ENCODE measurements around the gene NELL1. TPM values are rescaled to one million over a fixed set of nuclear protein-coding genes. Genes with fewer than 3 reads are reported as not detected.

NELL1 gene
- polyA plus RNA-seq, 1 experiment: not detected

DNA sequence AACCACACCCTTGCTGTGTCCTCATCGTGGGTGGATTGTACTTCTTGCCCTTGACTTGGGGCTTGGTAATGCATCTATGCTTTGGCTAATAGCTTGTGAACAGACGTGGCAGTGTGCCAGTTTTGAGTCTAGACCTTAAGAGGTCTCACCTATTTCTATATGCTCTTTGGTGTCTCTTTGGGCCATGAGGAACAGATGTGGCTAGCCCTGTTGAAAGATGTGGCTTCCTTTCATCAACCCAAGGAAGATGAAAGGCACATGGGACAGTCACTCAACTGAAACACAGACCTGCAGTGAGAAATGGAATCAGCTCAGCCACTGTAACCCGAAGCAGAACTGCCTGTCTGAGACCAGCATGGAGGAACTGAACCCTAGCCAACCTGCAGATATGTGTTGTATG, 7.9 kb upstream of the NELL1 start:
- Histone ChIP-seq H3K9me3 (ENCODE audit: control insufficient read depth, insufficient read depth, low read length) (no peaks in the 10 kb centered on the region), H3K27ac (ENCODE audit: low read depth, low read length) (no peak overlapping the region), H3K4me3 (ENCODE audit: low read depth, low read length) (no peak overlapping the region), H3K27me3 (ENCODE audit: control insufficient read depth, insufficient read depth, low read length) (no peaks in the 10 kb centered on the region)
- TF ChIP-seq, protein P1, sequence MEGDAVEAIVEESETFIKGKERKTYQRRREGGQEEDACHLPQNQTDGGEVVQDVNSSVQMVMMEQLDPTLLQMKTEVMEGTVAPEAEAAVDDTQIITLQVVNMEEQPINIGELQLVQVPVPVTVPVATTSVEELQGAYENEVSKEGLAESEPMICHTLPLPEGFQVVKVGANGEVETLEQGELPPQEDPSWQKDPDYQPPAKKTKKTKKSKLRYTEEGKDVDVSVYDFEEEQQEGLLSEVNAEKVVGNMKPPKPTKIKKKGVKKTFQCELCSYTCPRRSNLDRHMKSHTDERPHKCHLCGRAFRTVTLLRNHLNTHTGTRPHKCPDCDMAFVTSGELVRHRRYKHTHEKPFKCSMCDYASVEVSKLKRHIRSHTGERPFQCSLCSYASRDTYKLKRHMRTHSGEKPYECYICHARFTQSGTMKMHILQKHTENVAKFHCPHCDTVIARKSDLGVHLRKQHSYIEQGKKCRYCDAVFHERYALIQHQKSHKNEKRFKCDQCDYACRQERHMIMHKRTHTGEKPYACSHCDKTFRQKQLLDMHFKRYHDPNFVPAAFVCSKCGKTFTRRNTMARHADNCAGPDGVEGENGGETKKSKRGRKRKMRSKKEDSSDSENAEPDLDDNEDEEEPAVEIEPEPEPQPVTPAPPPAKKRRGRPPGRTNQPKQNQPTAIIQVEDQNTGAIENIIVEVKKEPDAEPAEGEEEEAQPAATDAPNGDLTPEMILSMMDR (IDR thresholded peaks at IDR 0.05; ENCODE audit: low read depth, low read length): no peak
- no peak for DNase-seq (ENCODE audit: low read depth, low spot score)
- CTCF ChIA-PET: no interaction called here
- POLR2A ChIA-PET: no interaction called here

DNA sequence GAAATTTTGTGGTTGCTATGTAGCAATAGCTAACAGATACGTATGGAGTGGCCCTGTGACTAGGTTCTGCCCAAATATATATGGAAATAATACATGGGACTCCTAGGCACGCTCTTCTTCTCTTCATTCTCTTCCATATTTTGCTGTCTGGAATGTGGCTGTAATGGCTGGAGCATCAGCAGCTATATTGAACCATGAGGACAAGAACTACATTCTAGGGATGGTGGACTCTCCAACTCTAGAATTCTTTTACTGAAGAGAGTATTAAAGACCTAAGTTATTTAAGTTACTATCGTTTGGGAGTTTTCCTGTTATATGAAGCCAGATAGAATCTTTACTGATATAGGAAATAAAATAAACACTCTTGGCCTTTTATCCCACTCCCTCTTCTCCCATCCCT, 7.5 kb upstream of the NELL1 start:
- H3K9me3 ChIP-seq (ENCODE audit: control insufficient read depth, insufficient read depth, low read length): no peaks in the 10 kb centered on the region
- ChIA-PET CTCF (no interaction called here), POLR2A (no interaction called here)
- H3K27ac ChIP-seq (ENCODE audit: low read depth, low read length): no peak overlapping the region
- H3K4me3 ChIP-seq (ENCODE audit: low read depth, low read length): no peak overlapping the region
- no peaks in the 10 kb centered on the region for H3K27me3 ChIP-seq (ENCODE audit: control insufficient read depth, insufficient read depth, low read length)
- TF ChIP-seq, protein P1 (IDR thresholded peaks at IDR 0.05; ENCODE audit: low read depth, low read length): no peak
- no peak for DNase-seq (ENCODE audit: low read depth, low spot score)

DNA sequence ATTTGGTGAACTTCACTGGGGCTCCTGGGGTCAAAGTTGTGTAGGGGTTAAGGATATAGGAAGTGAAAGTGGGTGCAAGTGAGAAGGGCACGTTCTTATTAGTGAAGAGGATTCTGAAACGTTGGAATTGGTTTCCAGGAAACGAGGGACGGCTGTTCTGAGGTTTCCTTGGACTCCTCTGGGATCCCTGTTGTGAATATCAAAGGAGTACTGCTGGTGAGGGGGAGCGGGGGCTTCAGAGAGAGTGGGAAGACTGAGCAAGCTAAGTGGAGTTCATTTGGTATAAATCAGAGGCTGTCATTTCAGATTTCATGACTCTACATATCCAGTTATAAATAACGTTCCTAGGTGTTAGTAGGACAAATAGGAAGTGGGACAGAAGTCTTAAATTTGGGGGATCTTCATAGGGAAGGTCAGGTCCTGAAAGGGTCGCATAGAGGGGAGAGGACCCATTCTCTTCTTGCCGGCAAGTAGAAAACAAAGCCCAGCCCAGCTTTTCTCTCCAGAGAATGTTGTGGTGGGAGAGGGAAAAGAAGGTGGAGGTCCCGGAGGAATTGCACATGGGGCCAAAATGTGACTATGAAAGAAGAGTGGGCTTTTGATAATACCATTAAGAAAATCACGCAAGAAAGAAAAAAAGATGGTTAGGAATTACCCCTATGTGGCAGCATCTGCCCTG, 1.1 kb upstream of the NELL1 start:
- CTCF ChIA-PET: interaction anchor here (1.9 kb wide), 1 partner anchor 20 kb away, joined by 8 read pairs; no protein-coding TSS in a partner anchor
- Histone ChIP-seq H3K4me3 (ENCODE audit: low read depth, low read length) (no peak overlapping the region), H3K27ac (ENCODE audit: low read depth, low read length) (no peak overlapping the region), H3K27me3 (ENCODE audit: control insufficient read depth, insufficient read depth, low read length) (peaks cover 31% of the 10 kb centered on the region), H3K9me3 (ENCODE audit: control insufficient read depth, insufficient read depth, low read length) (no peaks in the 10 kb centered on the region)
- POLR2A ChIA-PET: no interaction called here
- TF ChIP-seq, protein P1 (IDR thresholded peaks at IDR 0.05; ENCODE audit: low read depth, low read length): no peak
- DNase-seq (ENCODE audit: low read depth, low spot score): no peak

DNA sequence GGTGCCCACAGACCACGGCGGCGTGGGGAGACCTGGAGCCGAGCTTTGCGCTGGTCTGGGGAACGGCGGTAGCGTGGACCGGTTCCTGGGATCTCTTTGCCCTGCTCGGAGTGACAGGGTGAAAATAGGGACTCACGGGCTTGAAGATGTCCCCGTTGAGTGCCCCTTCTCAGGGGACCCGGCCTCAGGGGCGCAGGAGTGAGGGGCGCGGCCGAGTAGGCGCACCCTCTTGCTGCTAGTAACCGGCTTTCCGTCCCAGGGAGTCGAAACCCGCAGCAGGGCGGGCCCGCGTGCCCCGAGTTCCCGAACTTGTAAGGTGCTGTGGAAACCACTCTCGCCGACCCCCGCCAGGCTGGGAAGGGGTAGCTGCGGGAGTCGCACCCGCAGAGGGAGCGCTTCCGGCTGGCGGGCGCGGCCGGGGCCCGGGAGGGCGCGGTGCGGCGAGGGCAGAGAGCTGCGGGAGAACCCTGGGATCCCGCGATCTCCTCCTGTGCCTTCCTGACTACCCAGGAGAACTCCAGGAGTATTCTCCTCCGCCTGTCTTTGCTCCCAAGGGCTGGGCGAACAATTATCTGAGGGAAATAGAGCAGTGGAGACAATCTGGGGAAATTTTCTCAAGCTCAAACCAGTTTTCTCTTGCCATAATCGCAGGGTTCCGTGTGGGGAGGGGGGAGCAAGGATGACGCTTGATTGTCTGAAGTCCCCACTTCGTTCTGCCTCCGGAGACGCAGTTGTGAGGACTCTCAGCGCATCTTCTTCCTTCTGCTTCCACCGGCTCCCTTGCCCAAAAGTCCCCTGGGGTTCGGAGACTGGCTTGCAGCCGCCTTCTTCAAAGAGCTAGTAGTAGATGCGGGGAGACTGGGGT, 666 bp downstream of the NELL1 start:
- CTCF ChIA-PET: interaction anchor here (1.2 kb wide), 1 partner anchor 23 kb away, joined by 3 read pairs; no protein-coding TSS in a partner anchor
- peaks cover 31% of the 10 kb centered on the region for H3K27me3 ChIP-seq (ENCODE audit: control insufficient read depth, insufficient read depth, low read length)
- H3K4me3 ChIP-seq (ENCODE audit: low read depth, low read length): no peak overlapping the region
- POLR2A ChIA-PET: no interaction called here
- DNase-seq (ENCODE audit: low read depth, low spot score): no peak
- H3K27ac ChIP-seq (ENCODE audit: low read depth, low read length): no peak overlapping the region
- TF ChIP-seq, protein P1 (IDR thresholded peaks at IDR 0.05; ENCODE audit: low read depth, low read length): no peak
- H3K9me3 ChIP-seq (ENCODE audit: control insufficient read depth, insufficient read depth, low read length): no peaks in the 10 kb centered on the region

DNA sequence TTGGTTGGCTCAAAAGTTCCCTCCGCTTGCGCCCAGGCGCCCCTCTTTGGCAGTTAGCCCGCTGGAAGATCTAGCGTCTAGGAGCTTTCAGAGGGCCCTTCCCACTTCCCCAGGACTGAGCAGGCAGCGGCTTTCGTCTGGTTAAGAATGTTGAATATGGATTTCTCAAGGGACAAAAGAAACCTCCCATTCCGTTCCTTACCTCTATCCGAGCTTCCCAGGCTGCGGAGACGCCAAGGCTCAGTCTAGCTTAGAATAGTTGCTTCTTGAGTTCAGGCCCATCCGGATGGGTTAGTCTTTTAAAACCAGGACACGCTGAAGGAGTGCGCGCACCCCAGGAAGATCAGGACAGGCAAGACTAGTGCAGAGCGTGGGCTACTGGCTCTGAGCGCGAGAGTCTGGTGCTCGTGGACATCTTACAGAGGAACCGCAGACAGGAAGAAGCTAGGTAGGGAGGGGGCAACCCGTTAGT, 1.6 kb downstream of the NELL1 start:
- Histone ChIP-seq H3K27ac (ENCODE audit: low read depth, low read length) (no peak overlapping the region), H3K4me3 (ENCODE audit: low read depth, low read length) (no peak overlapping the region), H3K9me3 (ENCODE audit: control insufficient read depth, insufficient read depth, low read length) (no peaks in the 10 kb centered on the region), H3K27me3 (ENCODE audit: control insufficient read depth, insufficient read depth, low read length) (peaks cover 31% of the 10 kb centered on the region)
- TF ChIP-seq, protein P1 (IDR thresholded peaks at IDR 0.05; ENCODE audit: low read depth, low read length): no peak
- POLR2A ChIA-PET: no interaction called here
- no peak for DNase-seq (ENCODE audit: low read depth, low spot score)
- CTCF ChIA-PET: interaction anchor here (1.2 kb wide), 1 partner anchor 24 kb away, joined by 3 read pairs; no protein-coding TSS in a partner anchor
